Nephron (organoid): ENCODE results near the gene CDC25B.

Experiments used
- H3K27ac Mint-ChIP-seq, 3 experiments: 2 replicates each; pipeline ENCODE4 v1.8.0; 2020; ENCODE audit warnings: mixed read lengths in 3 of 3, mild to moderate bottlenecking in 2 of 3, moderate library complexity in 1 of 3
- H3K27me3 Mint-ChIP-seq: 2 replicates; pipeline ENCODE4 v1.8.0; 2021; ENCODE audit warnings: low read depth, mild to moderate bottlenecking, moderate library complexity, mixed read lengths
- H3K36me3 Mint-ChIP-seq: 2 replicates; pipeline ENCODE4 v1.8.0; 2020; ENCODE audit warnings: low read depth, mixed read lengths
- H3K4me1 Mint-ChIP-seq: 2 replicates; pipeline ENCODE4 v1.8.0; 2020; ENCODE audit warnings: mixed read lengths
- H3K4me3 Mint-ChIP-seq, 3 experiments: 2 replicates each; pipeline ENCODE4 v1.8.0; 2020; ENCODE audit warnings: mild to moderate bottlenecking in 3 of 3, mixed read lengths in 3 of 3, moderate library complexity in 2 of 3
- H3K9me3 Mint-ChIP-seq: 2 replicates; pipeline ENCODE4 v1.8.0; 2020; ENCODE audit warnings: mixed read lengths
- TF ChIP-seq, protein P1 (sequence below), 3 experiments: fragments of 200-600 bp; sonication (generic); IDR thresholded peaks; one replicate each; pipeline ENCODE4 v1.5.0; 2021; ENCODE audit warnings: antibody characterized with exemption in 3 of 3; ENCODE audit not compliant: unreplicated experiment in 3 of 3

Gene CDC25B

GRCh38 chr20:3814928-3815495 is 18.9 kb downstream of the CDC25B start:
- Mint-ChIP-seq H3K36me3 (no peaks in the 10 kb centered on the region), H3K4me3 (no peak overlapping the region), H3K9me3 (no peaks in the 10 kb centered on the region), H3K4me1 (peaks cover 38% of the 10 kb centered on the region), H3K27me3 (peaks cover 3% of the 10 kb centered on the region), H3K27ac (peak overlapping the region in 1 of 3 experiments; percentile 47)
- TF ChIP-seq, protein P1, sequence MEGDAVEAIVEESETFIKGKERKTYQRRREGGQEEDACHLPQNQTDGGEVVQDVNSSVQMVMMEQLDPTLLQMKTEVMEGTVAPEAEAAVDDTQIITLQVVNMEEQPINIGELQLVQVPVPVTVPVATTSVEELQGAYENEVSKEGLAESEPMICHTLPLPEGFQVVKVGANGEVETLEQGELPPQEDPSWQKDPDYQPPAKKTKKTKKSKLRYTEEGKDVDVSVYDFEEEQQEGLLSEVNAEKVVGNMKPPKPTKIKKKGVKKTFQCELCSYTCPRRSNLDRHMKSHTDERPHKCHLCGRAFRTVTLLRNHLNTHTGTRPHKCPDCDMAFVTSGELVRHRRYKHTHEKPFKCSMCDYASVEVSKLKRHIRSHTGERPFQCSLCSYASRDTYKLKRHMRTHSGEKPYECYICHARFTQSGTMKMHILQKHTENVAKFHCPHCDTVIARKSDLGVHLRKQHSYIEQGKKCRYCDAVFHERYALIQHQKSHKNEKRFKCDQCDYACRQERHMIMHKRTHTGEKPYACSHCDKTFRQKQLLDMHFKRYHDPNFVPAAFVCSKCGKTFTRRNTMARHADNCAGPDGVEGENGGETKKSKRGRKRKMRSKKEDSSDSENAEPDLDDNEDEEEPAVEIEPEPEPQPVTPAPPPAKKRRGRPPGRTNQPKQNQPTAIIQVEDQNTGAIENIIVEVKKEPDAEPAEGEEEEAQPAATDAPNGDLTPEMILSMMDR (IDR thresholded peaks at IDR 0.05; ENCODE audit: unreplicated experiment in 3 of 3): no peak

- H3K36me3 Mint-ChIP-seq: no peaks in the 10 kb centered on the region
- H3K4me1 Mint-ChIP-seq: peaks cover 40% of the 10 kb centered on the region
- no peaks in the 10 kb centered on the region for H3K9me3 Mint-ChIP-seq
- no peak overlapping the region for H3K4me3 Mint-ChIP-seq
- peak overlapping the region in 2 of 3 experiments; percentile 47 to 82 for H3K27ac Mint-ChIP-seq
- TF ChIP-seq, protein P1 (IDR thresholded peaks at IDR 0.05; ENCODE audit: unreplicated experiment in 3 of 3): no peak
- peaks cover 3% of the 10 kb centered on the region for H3K27me3 Mint-ChIP-seq
These were observed 19.7 kb downstream of the CDC25B start for GRCh38 chr20:3815703-3816315.

- Mint-ChIP-seq H3K4me1 (peaks cover 23% of the 10 kb centered on the region), H3K36me3 (peaks cover 11% of the 10 kb centered on the region), H3K9me3 (no peaks in the 10 kb centered on the region)
These were observed 22.3 kb downstream of the CDC25B start for GRCh38 chr20:3818155-3819151.

GRCh38 chr20:3819411-3820047 is 23.4 kb downstream of the CDC25B start:
- Mint-ChIP-seq H3K27me3 (peaks cover 3% of the 10 kb centered on the region), H3K36me3 (peaks cover 11% of the 10 kb centered on the region), H3K9me3 (no peaks in the 10 kb centered on the region), H3K4me1 (peaks cover 22% of the 10 kb centered on the region), H3K27ac (peak overlapping the region; percentile 100), H3K4me3 (peak overlapping the region; percentile 80 to 83 (median 80))
- TF ChIP-seq, protein P1 (IDR thresholded peaks at IDR 0.05; ENCODE audit: unreplicated experiment in 3 of 3): no peak

More at GRCh38 chr20:3818155-3819151, 22.3 kb downstream of the CDC25B start:
- Mint-ChIP-seq H3K4me3 (peak overlapping the region; percentile 61 to 77 (median 63)), H3K27me3 (peaks cover 3% of the 10 kb centered on the region), H3K27ac (peak overlapping the region; percentile 86 to 100 (median 100))
- TF ChIP-seq, protein P1 (IDR thresholded peaks at IDR 0.05; ENCODE audit: unreplicated experiment in 3 of 3): peak; percentile 55 to 69 (median 63)

GRCh38 chr20:3820048-3820900 is 24.2 kb downstream of the CDC25B start, which contains the start of gene AP5S1:
Gene AP5S1 (plus strand): TSS chr20:3820547. CDS start chr20:3822118, 1,571 bp downstream.
- Mint-ChIP-seq H3K9me3 (no peaks in the 10 kb centered on the region), H3K27me3 (peaks cover 3% of the 10 kb centered on the region), H3K27ac (peak within 1 kb of the TSS; percentile 100), H3K4me3 (peak within 1 kb of the TSS; percentile 83 to 92 (median 88)), H3K36me3 (peaks cover 11% of the 10 kb centered on the region), H3K4me1 (peaks cover 22% of the 10 kb centered on the region)
- TF ChIP-seq, protein P1 (IDR thresholded peaks at IDR 0.05; ENCODE audit: unreplicated experiment in 3 of 3): peak; percentile 98 to 100 (median 99)
